GM12874 (cell line): ENCODE measurements around the gene SART3.

Experiments used
- TF ChIP-seq, protein P1 (sequence below): IDR thresholded peaks from 2 replicates; pipeline ENCODE4 v1.5.1; 2011; ENCODE audit warnings: low read depth, mild to moderate bottlenecking, control low read depth, low read length, moderate library complexity; ENCODE audit not compliant: insufficient read depth

The SART3 gene

DNA sequence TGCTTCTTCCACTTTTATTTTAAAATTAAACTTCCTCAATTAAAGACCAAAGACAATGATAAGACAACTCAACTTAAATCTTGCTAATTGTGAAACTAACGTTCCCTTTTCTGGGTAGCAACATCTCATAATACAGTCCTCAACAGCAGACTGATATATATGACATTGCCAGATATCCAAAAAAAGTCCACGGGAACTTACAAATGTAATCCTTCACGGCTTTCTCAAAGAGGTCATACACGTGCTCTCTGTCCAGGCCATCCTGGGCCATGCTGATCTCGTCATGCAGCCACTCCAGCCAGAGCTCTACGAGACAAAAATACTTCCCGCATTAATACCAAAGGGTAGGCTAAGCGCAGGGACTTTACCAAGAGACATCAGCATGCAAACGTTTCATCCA, 13.3 kb downstream of the SART3 start:
- TF ChIP-seq, protein P1, sequence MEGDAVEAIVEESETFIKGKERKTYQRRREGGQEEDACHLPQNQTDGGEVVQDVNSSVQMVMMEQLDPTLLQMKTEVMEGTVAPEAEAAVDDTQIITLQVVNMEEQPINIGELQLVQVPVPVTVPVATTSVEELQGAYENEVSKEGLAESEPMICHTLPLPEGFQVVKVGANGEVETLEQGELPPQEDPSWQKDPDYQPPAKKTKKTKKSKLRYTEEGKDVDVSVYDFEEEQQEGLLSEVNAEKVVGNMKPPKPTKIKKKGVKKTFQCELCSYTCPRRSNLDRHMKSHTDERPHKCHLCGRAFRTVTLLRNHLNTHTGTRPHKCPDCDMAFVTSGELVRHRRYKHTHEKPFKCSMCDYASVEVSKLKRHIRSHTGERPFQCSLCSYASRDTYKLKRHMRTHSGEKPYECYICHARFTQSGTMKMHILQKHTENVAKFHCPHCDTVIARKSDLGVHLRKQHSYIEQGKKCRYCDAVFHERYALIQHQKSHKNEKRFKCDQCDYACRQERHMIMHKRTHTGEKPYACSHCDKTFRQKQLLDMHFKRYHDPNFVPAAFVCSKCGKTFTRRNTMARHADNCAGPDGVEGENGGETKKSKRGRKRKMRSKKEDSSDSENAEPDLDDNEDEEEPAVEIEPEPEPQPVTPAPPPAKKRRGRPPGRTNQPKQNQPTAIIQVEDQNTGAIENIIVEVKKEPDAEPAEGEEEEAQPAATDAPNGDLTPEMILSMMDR: no peak

DNA sequence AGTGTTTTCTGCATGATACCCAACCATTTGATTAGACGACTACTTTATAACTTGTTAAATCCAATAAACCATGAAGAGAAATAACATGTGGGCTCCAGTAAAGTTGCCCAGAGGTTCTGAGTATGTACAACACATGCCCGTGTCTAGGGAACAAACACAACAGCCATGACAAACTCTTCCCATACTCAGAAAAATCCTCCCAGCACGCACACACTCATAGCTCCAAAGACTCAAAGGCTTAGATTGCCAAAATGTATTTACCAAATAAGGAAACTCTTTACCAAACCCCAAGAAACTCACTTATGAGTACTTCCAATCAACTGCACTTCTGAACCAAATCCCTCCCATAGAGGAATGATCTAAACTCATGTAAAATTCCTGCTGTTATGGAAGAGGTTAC, 17.3 kb downstream of the SART3 start:
- TF ChIP-seq, protein P1: no peak

DNA sequence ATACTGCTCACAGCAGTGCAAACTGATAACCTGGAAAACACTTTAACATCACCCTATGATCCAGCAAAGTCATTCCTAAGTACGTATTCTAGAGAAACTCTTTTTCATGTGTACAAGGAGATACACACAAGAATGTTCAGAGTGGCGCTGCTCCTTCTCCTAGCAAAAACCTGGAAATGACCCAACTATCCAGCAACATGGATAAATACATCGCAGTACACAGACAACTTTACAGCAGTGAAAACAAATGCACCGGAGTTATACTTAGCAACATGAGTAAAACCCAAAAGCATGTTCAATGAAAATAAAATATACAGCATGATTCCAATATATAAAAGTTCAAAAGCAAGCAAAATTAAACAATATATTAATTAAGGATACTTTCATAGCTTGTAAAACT, 18.7 kb downstream of the SART3 start:
- TF ChIP-seq, protein P1: no peak

DNA sequence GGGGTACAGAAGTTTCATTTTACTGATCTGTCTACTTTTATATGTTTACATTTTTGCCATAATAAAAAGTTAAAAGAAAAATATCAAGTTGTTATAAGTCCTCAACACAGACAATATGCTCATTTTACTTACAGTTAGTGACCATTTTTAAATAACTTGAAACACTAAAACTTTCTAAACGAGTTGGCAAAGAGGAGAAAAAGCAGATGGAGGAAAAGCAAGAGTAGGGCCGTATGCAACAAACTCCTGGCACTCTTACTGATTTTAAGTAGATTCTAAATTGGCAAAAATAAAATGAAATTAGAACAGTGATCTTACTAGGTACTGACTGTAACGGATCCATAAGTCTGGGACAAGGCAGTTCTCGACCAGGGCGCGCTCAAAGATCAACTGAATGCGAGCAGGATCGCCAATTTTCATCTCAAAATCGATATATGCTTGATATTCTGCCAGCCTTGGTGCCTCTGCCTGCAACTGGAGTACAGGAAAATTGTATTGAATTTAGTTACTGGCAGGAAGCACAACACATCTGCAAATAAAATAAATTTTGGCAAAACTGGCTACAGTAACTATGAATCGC, 22.3 kb downstream of the SART3 start:
- TF ChIP-seq, protein P1: no peak

DNA sequence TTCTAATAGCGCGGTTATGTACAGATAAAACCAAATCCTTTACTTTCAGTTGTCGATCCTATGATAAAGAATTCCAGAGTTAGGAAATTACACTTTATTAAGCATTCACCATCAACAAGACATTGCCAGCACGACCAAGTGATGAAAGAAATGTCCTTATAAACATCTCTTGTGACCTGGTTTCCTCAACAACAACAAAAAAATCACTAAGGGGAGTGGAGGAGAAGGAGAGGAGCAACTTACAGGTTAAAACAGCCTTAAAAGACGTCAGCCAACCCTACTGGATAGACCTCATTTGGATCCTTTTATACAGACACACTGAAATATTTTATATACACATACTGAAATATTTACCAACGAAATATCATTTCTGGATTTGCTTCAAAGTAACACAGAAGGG, 22.8 kb downstream of the SART3 start:
- TF ChIP-seq, protein P1: no peak

DNA sequence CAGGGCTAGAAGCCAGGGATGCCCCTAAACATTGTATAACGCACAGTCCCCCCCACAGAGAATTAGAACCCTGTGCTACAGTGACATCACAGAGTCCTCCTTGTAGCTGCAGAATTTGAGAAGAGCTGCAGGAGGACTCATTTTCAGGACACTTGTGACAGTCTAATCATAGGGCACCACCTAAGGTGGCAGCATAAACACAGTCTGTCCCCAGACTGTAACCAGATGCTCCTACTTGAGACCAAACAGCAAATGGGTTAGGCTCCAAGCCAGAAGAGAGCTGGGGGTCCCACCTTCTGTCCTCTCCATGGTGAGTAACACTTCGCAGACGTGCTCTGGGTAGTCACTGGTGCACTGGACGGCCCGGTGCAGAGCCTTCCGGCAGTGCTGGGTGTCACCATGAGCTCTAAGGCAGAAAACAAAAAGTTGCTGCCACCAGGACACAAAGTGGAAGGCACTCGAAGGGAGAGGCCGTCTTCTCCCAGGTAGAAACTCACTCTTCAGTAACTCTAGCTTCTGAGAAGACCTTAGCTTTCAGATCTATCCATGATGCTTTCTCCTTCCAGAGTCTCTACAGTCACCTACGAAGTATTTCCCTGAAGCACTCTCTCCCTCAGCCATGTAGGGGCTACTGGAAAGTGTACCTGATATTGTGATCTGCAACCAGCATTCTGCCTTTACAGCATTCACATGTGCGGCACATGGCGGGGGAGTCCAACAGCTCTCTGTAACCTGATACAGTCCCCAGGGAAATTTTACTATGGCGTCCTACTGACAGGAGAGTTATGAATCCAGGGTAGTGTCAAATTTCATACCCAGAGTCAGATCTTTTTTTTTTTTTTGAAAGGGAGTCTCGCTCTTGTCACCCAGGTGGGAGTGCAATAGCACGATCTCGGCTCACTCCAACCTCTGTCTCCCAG, 28.8 kb downstream of the SART3 start:
- TF ChIP-seq, protein P1: no peak

DNA sequence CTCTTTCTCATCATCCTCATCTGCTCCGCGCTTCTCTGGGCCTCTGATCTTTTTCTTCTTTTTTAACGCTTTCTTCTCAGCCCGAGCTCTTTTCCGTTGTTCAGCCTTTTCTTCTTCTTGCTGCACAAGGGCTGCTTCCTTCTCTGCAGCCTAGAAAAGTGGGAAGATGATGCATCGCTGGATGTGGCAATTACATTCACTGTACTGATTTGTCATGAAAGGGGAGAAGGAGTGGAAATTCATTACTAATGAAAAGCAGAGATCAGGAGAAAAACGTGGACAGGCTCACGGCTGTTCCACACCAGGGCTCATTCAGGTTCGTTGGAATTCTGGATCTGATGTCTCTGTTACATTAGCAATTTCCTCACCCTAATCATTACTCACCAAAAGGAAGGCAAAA, 30.8 kb downstream of the SART3 start:
- TF ChIP-seq, protein P1: no peak
